KMS-11 (cell line): Measurements from ENCODE around the gene PPP3R2.
"Not testable (repeated sequence)": the region's sequence is repeated elsewhere in the genome, so short reads cannot be mapped to it uniquely, and the experiment has no call there.

Source experiments
- H2AFZ ChIP-seq: fragments of 200-600 bp; sonication (generic); 2 replicates; pipeline ENCODE4 v1.6.1; 2016; ENCODE audit warnings: antibody characterized with exemption, mixed run types, low read depth
- H3K27ac ChIP-seq: fragments of 200-600 bp; sonication (generic); 2 replicates; pipeline ENCODE4 v1.6.1; 2016; ENCODE audit warnings: mild to moderate bottlenecking, mixed run types
- H3K27me3 ChIP-seq: fragments of 200-600 bp; sonication (generic); 2 replicates; pipeline ENCODE4 v1.6.1; 2017; ENCODE audit warnings: mild to moderate bottlenecking, low read depth, mixed run types, moderate library complexity; ENCODE audit not compliant: insufficient read depth
- H3K36me3 ChIP-seq: fragments of 200-600 bp; sonication (generic); 2 replicates; pipeline ENCODE4 v1.6.1; 2017; ENCODE audit warnings: mild to moderate bottlenecking, mixed run types; ENCODE audit not compliant: insufficient read depth
- H3K4me1 ChIP-seq: fragments of 200-600 bp; sonication (generic); 2 replicates; pipeline ENCODE4 v1.6.1; 2016; ENCODE audit warnings: mild to moderate bottlenecking, low read depth, mixed run types; ENCODE audit not compliant: poor library complexity, severe bottlenecking
- H3K4me2 ChIP-seq: fragments of 200-600 bp; sonication (generic); 2 replicates; pipeline ENCODE4 v1.7.0; 2016; ENCODE audit warnings: mild to moderate bottlenecking, mixed run types
- H3K4me3 ChIP-seq: fragments of 200-600 bp; sonication (generic); IDR thresholded peaks from 2 replicates; pipeline ENCODE4 v1.6.1; 2017; ENCODE audit warnings: low read depth, low read length, mixed read lengths; ENCODE audit not compliant: insufficient read depth
- H3K79me2 ChIP-seq: fragments of 200-600 bp; sonication (generic); 2 replicates; pipeline ENCODE4 v1.6.1; 2016; ENCODE audit warnings: low read depth, mixed run types; ENCODE audit not compliant: insufficient read depth
- H3K9ac ChIP-seq: fragments of 200-600 bp; sonication (generic); 2 replicates; pipeline ENCODE4 v1.6.1; 2016; ENCODE audit warnings: mild to moderate bottlenecking, mixed run types
- H4K20me1 ChIP-seq: fragments of 200-600 bp; sonication (generic); 2 replicates; pipeline ENCODE4 v1.6.1; 2016; ENCODE audit warnings: mild to moderate bottlenecking, mixed run types; ENCODE audit not compliant: insufficient read depth
- TF ChIP-seq, protein P1 (sequence below): fragments of 200-600 bp; sonication (generic); conservative IDR thresholded peaks from 2 replicates; pipeline ENCODE4 v1.6.1; 2017; ENCODE audit warnings: low read depth, mild to moderate bottlenecking, antibody characterized with exemption, low read length, moderate library complexity, mixed read lengths

Gene PPP3R2

DNA sequence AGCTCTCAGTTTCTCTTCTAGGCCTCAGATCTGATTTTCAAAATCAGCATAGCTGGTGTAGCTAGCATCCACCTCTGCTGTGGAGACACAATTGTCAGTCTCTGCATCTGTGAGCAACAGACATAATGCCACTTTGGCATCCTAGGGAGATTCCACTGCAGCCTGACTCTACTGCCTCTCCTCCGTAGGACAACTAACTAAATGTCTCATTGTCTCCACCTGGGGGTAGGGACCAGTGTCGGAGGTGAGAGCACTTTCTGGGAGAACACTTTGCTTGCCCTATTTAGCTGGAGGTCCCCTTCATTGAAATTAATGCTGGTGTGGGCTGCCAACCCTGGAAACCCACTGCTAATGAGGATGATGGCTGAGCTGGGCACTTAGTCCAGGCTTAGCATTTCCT lies 1.4 kb downstream of the PPP3R2 start:
- TF ChIP-seq, protein P1, sequence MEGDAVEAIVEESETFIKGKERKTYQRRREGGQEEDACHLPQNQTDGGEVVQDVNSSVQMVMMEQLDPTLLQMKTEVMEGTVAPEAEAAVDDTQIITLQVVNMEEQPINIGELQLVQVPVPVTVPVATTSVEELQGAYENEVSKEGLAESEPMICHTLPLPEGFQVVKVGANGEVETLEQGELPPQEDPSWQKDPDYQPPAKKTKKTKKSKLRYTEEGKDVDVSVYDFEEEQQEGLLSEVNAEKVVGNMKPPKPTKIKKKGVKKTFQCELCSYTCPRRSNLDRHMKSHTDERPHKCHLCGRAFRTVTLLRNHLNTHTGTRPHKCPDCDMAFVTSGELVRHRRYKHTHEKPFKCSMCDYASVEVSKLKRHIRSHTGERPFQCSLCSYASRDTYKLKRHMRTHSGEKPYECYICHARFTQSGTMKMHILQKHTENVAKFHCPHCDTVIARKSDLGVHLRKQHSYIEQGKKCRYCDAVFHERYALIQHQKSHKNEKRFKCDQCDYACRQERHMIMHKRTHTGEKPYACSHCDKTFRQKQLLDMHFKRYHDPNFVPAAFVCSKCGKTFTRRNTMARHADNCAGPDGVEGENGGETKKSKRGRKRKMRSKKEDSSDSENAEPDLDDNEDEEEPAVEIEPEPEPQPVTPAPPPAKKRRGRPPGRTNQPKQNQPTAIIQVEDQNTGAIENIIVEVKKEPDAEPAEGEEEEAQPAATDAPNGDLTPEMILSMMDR: no peak
- no peaks in the 10 kb centered on the region for H3K36me3 ChIP-seq

DNA sequence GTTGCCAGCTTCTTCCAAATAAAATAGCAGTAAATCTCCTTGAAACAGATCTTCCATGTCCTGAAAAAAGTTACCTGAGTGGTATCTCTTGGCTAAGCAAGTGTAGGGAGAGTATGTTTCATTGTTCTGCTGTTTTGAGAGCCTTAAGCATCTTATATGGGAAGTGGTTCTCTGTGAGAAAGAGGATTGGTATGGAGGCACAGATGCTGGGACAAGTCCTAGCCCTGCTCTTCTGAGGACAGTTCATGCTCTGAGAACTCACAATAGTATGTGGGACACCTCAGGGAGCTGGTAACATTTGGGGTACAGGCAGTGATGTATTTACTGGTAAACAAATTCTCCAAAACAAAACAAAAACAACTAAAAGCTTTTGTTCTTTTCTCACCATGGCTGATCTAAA lies 2.0 kb downstream of the PPP3R2 start:
- no peak overlapping the region for H2AFZ ChIP-seq
- no peaks in the 10 kb centered on the region for H3K4me1 ChIP-seq
- no peak overlapping the region for H3K9ac ChIP-seq
- no peaks in the 10 kb centered on the region for H3K27me3 ChIP-seq
- no peaks in the 10 kb centered on the region for H4K20me1 ChIP-seq
- H3K79me2 ChIP-seq: no peaks in the 10 kb centered on the region
- TF ChIP-seq, protein P1: no peak
- no peak overlapping the region for H3K4me2 ChIP-seq
- H3K27ac ChIP-seq: no peak overlapping the region
- no peak overlapping the region for H3K4me3 ChIP-seq
- no peaks in the 10 kb centered on the region for H3K36me3 ChIP-seq

More for the DNA sequence above, 1.4 kb downstream of the PPP3R2 start:
- Histone ChIP-seq H3K9ac (no peak overlapping the region), H3K4me1 (no peaks in the 10 kb centered on the region), H3K79me2 (no peaks in the 10 kb centered on the region), H2AFZ (no peak overlapping the region), H3K4me2 (no peak overlapping the region), H3K27me3 (no peaks in the 10 kb centered on the region), H3K4me3 (no peak overlapping the region), H4K20me1 (no peaks in the 10 kb centered on the region), H3K27ac (no peak overlapping the region)

DNA sequence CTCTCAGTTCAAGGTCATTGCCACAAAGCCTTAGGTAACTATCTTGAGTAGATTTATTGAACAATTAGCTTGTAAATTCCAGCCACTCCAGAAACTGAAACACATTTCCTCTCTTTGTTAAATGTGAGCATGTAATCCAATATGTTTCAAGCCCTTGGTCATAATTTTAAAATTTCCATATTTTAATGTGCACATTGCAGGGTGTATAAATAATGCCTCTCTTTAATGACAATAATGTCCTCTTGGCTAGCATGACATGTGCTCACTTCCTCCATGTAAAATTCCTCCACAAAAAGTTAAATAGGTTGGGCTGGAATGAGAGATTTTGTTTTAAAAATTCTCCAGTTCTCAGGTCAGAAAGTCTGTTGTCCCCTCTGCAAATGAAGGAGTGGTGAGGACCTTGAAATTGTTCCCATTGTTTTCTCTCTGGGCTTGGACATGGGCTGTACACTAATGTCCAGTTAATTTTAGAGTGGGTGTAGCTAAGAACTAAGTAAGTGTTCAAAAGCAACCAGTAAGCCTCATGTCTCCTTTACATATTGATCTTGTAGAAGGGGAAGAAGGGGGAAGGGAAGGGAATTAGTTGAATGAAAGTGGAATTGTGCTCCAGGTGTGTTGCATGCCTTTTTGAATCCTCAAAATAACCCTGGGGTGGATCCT lies 2.9 kb downstream of the PPP3R2 start:
- no peak overlapping the region for H3K27ac ChIP-seq
- H3K4me2 ChIP-seq: no peak overlapping the region
- no peaks in the 10 kb centered on the region for H4K20me1 ChIP-seq
- no peak overlapping the region for H3K4me3 ChIP-seq
- no peak overlapping the region for H2AFZ ChIP-seq
- no peaks in the 10 kb centered on the region for H3K27me3 ChIP-seq
- no peaks in the 10 kb centered on the region for H3K79me2 ChIP-seq
- no peaks in the 10 kb centered on the region for H3K36me3 ChIP-seq
- TF ChIP-seq, protein P1: no peak
- no peaks in the 10 kb centered on the region for H3K4me1 ChIP-seq
- H3K9ac ChIP-seq: no peak overlapping the region

DNA sequence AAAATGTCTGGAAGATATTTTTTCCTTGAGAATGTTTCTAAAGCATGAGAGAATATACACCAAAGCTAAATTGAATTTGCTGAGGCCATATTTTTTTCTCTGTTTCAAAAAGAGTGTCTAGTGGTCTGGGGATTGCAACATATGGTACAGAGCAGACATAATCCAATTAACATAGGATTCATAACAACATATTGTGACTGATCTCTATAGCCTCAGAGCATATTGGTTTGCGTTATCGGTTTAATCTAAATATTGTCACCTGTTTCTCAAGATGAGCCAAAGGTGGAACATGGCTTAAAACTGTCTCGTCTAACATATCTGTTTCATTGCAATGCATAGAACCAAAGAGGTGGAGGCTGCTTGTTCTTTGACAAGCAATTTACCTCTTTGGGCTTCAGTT lies 3.9 kb downstream of the PPP3R2 start:
- Histone ChIP-seq H3K4me3 (no peak overlapping the region), H3K36me3 (no peaks in the 10 kb centered on the region), H3K27ac (no peak overlapping the region), H3K9ac (no peak overlapping the region), H4K20me1 (no peaks in the 10 kb centered on the region), H3K4me2 (no peak overlapping the region), H3K79me2 (no peaks in the 10 kb centered on the region), H3K4me1 (no peaks in the 10 kb centered on the region), H3K27me3 (no peaks in the 10 kb centered on the region), H2AFZ (no peak overlapping the region)
- TF ChIP-seq, protein P1: no peak

DNA sequence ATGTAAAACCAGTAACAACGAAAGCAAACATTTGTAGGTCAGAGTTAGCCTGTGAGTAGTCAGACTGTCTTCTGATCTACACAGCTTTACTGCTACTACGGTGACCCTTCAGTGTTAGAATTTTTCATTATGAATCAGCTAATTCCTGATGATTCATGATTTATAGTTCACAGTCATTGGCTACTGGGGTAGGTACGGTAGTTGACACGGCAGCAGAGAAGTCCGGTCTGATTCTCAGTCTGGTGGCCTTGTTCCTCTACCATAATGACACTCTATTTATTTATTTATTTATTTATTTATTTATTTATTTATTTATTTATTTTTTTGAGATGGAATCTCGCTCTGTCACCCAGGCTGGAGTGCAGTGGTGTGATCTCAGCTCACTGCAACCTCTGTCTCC lies 4.7 kb downstream of the PPP3R2 start:
- H3K79me2 ChIP-seq, H2AFZ ChIP-seq, H3K4me3 ChIP-seq, H4K20me1 ChIP-seq, H3K4me1 ChIP-seq, H3K9ac ChIP-seq, H3K36me3 ChIP-seq, H3K4me2 ChIP-seq, H3K27ac ChIP-seq, H3K27me3 ChIP-seq: not testable (repeated sequence)
